ENCODE data around the gene COL25A1.

Gene COL25A1

GRCh38 chr4:108838451-108838850 lies 464.0 kb downstream of the COL25A1 start:
- no peak for DNase-seq

GRCh38 chr4:108834835-108835384 lies 467.5 kb downstream of the COL25A1 start:
- no peak for DNase-seq

GRCh38 chr4:108834166-108834834 lies 468.2 kb downstream of the COL25A1 start:
- no peak for DNase-seq

- DNase-seq, result no peak
Observed at GRCh38 chr4:108833046-108833445, 469.4 kb downstream of the COL25A1 start.

- no peak for DNase-seq
Observed at GRCh38 chr4:108831886-108832285, 470.6 kb downstream of the COL25A1 start.

GRCh38 chr4:108831291-108831690 lies 471.2 kb downstream of the COL25A1 start:
- DNase-seq, result no peak

- DNase-seq, result no peak
Observed at GRCh38 chr4:108830509-108831244, 471.8 kb downstream of the COL25A1 start.

GRCh38 chr4:108829966-108830492 lies 472.4 kb downstream of the COL25A1 start:
- no peak for DNase-seq

GRCh38 chr4:108828620-108829019 lies 473.8 kb downstream of the COL25A1 start:
- DNase-seq, result no peak

GRCh38 chr4:108825737-108826136 lies 476.7 kb downstream of the COL25A1 start:
- DNase-seq, result no peak

GRCh38 chr4:108821351-108821930 lies 481.0 kb downstream of the COL25A1 start:
- no peak for DNase-seq

- no peak for DNase-seq
Observed at GRCh38 chr4:108820492-108821350, 481.7 kb downstream of the COL25A1 start.

- no peak for DNase-seq
Observed at GRCh38 chr4:108814326-108814725, 488.1 kb downstream of the COL25A1 start.

GRCh38 chr4:108813261-108813660 lies 489.2 kb downstream of the COL25A1 start:
- DNase-seq, result no peak

GRCh38 chr4:108811486-108811885 lies 491.0 kb downstream of the COL25A1 start:
- no peak for DNase-seq

- no peak for DNase-seq
Observed at GRCh38 chr4:108810087-108810486, 492.4 kb downstream of the COL25A1 start.

- no peak for DNase-seq
Observed at GRCh38 chr4:108804648-108805273, 497.7 kb downstream of the COL25A1 start.

- DNase-seq, result no peak
Observed at GRCh38 chr4:108799306-108799705, 503.2 kb downstream of the COL25A1 start.

- DNase-seq, result no peak
Observed at GRCh38 chr4:108796173-108796572, 506.3 kb downstream of the COL25A1 start.

GRCh38 chr4:108795733-108796132 lies 506.7 kb downstream of the COL25A1 start:
- DNase-seq, result no peak

- DNase-seq, result no peak
Observed at GRCh38 chr4:108794136-108794535, 508.3 kb downstream of the COL25A1 start.

GRCh38 chr4:108793415-108793814 lies 509.0 kb downstream of the COL25A1 start:
- no peak for DNase-seq

Measured in NK-92 treated with Interleukin-12 subunit alpha and Interleukin-12 subunit beta, amount 100 ng/mL, for 24 hours (cell line).